ENCODE measurements around the gene BAD.
A peak's percentile ranks its signal among the peaks of the same experiment; 100 is the strongest.

BAD gene

DNA sequence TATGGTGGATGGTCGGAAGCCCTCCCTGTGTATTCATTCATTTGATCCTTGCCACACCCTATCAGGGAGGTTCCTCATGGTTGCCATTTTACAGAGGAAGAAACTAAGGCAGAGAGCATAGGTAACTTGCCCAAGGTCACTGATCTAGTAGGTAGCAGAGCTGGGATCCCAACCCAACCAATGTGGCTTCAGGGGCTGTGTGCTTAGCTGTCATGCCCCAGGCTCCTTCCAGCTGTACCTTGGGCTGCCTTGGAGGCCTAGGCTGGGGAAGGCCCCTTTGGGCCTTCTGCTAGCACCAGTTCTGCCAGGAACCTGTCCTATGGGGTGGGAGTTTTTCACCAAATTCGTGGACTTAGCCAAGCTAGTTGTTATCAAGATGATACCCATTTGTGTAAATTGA is 8.6 kb downstream of the BAD start:
- DNase-seq (ENCODE audit: low read depth in 2 of 2): no peak

DNA sequence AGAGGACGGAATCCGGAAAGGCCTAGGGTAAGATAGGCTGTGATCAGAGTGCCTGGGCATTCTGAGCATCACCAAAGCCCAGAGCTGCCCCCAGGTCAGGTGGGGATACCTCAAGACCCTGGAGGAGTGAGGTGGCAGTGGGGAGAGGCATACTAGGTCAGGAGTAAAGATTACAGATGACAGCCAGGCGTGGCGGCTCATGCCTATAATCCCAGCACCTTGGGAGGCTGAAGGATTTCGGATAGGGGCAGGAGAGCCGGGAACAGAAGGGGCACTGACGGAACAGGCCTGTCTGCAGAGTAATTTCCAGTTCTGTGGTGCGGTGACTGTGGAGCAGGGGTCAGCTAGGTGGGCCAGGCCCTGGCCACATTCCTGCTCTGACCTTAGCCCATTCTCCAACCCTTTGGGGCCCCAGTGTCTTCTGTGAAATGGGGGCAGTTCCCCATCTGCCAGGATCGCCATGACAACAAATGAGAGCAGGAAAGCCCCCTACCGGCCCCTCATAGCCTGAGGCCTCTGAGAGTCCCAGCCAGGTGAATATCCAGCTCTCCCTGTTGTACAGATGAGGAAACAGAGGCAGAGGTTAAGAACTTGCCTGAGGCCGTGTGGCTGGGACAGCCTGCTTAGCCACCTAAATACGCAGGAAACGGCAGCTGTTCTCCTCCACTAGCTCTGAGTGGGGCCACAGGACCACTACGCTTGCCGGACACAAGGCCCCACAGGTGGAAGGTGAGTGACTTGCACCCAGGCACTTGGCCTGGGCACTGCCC is 9.2 kb downstream of the BAD start:
- DNase-seq (ENCODE audit: low read depth in 2 of 2): no peak

DNA sequence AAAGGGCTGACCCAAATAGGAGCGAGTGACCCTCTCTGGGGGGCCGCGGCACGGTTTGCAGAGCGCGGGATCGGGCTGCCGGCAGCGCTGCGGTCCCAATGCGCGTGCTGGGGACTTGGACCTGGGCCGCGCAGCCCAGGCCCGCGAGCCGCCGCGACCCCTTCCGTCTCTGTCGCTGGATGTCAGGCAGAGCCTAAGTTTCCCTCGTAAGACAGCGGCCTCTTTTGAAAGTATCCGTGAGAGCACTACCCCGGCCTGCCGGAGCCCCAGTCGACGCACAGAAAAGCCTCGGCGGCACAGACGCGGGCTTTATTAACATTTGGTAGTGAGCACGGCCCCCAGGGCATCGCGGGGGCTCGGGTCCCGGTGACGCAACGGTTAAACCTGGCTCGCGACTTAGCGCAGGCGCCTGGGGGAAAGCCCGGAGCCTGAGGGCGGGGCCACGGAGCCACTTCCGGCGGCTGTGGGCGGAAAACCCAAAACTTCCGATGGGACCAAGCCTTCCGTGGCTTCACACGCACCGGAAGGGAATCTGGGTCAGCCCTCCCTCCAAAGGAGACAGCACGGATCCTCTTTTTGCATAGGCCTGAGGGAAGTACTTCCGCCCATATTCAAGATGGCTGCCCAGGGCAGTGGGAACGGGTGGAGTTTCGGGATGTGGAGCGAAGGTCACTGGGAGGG is 14.8 kb downstream of the BAD start:
- DNase-seq (ENCODE audit: low read depth in 2 of 2): peak; percentile 100

DNA sequence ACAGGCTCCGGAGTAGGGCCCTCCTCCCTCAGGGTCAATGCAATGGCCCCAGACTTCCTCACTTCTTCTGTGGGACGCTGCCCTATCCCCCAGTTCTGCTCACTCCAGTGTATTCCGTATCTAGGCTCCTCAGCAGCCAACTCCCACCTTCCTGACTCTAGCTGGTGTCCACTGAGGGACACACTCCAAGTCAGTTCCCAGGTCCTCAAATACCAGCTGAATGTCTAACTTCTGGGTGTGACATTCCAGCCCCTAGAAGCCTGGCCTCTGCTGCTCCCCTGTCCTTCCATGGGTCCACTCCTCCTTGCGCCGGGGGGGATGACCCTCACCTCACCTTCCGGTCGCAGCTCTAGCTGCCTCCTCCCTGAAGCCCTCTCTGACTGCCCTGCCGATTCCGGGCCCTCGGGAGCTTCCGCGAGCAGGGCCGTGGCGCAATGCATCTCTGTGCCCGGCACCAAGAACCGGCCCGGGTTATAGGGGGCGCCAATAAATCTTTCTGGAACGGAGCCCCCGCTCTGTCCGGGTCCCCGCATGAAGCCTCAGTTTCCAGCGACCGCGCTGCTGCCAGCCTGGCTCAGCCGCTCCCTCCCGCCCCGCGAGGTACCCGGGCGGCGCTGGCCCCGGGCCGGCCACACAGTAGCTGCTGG is 15.4 kb downstream of the BAD start:
- DNase-seq (ENCODE audit: low read depth in 2 of 2): no peak

DNA sequence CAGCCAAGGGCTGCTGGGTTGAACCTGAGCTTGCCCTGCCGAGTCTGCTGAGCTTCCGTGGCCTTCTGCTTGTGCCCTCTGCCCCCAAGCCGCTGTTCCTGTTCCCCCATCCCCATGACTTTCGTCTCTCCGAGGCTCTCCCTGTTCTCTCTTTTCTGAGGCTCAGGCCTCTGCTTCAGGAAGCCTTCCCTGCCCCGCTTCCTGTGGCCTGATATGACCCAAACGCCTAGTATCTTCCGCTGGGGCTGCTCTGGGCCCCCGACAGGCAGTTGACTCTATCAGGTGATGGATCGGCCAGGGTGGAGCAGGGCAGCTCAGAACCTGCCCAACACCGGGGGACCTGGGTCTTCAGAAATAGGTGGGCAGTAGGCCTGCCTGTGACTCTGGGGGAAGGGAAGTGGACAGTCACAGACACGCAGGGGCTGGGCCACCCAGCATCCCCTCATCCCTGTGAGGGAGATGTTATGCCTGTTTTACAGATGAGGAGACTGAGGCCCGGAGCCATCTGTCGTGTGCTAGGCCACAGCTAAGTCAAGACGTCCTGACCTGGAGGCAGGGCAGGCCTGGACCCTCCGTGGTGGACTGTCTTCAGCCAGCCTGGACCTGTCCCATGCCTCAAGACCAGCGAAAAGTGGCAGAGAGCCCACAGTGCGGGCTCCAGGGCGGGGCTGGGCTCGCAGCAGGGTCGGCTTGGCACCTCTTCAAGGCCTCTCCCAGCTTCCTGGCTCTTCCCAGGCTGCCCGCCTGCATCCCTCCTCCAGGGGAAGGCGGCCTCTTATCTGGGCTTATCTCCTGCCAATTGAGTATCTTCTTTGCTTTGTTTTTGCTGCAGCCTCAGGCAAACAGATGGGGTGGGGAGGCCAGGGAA is 16.2 kb downstream of the BAD start:
- DNase-seq (ENCODE audit: low read depth in 2 of 2): no peak

DNA sequence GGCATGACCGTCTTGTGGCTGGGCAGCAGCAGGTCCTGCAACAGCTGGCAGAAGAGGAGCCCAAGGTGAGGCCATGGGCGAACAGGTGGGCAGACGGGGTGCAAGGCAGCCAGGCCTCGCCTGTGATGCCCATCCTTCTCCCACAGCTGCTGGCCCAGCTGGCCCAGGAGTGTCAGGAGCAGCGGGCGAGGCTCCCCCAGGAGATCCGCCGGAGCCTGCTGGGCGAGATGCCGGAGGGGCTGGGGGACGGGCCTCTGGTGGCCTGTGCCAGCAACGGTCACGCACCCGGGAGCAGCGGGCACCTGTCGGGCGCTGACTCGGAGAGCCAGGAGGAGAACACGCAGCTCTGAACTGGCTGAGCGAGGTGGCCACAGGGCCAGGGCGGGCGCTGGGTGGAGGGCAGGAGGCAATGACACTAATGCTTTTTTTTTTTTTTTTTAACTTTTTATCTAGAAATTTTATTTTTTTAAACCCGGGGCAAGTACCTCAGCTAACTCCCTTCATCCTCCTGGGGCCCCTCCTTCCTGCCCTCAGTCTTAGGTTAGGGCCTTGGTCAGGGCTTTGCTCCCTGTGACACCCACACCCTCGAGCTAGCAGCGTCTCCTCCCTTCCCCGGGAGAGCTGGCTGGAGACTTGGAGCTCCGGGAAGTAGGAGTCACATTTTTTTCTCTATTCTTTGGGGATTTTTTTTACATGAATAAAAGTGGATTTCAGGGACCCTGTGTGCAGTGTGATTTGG is 17.1 kb downstream of the BAD start:
- DNase-seq (ENCODE audit: low read depth in 2 of 2): no peak

DNA sequence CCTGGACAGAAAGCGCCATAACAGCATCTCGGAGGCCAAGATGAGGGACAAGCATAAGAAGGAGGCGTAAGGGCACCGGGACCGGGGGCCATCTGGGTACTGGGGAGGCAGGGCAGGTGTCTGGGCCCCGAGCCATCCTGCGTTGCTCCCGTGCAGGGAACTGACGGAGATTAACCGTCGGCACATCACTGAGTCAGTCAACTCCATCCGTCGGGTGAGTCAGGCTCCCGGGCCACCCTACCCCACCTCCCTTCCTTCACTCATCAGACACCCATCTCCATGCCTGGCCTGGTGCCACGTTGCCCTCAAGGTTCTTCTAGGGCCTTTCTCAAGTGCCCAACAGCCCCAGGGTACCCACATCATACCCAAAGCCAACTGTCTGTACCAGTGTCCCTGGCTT is 18.1 kb downstream of the BAD start:
- no peak for DNase-seq (ENCODE audit: low read depth in 2 of 2)

DNA sequence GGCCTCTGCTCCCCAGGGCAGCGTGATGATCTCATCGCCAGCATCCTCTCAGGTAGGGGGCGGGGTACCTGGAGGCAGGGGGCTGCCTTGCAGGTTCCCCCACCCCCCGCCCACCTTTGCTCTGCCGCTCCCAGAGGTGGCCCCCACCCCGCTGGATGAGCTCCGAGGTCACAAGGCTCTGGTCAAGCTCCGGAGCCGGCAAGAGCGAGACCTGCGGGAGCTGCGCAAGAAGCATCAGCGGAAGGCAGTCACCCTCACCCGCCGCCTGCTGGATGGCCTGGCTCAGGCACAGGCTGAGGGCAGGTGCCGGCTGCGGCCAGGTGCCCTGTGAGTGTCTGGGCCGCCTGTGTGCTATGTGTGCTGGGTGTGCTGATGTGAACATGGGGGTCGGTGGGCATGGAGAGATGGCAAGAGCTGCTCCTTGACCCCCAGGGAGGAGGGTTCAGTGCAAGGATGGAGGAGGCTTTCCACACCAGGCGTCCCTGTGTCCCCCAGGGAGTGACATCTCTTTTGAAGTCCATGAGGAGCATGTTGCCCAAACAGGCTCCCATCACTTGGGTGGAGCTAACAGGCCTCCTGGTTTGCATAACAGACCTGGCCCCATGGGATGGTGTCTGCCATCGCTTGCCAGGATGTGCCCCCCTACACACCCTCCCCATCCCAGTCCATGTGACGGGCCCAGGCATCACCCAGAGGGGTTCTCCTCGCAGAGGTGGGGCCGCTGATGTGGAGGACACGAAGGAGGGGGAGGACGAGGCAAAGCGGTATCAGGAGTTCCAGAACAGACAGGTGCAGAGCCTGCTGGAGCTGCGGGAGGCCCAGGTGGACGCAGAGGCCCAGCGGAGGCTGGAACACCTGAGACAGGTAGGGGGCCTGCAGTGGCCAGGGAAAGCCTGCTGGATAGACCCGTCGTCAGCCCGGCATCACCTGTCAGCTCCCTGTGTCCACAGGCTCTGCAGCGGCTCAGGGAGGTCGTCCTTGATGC is 19.0 kb downstream of the BAD start:
- DNase-seq (ENCODE audit: low read depth in 2 of 2): no peak

DNA sequence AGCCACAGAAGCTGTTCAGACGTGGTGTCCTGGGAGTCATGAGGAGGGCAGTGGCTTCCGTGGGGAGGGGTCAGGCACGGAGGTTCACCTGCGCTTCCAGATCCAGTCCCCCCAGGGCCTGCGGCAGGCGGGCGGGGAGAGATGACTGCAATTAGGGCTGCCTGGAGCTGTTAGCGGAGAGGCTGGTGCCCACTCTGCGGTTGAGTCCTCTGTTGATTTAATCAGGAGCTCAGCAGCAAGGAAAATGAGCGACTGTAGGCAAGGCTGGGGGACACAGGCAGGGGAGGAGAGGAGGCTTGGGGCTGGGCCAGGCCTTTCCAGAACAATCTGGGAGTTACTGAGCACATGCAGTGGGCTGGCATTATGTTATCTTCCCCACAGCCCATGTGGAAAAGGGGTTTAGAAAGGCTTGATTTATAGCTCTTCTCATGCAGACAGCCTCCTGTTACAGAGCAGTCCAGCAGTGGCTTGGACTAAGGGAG is 20.1 kb downstream of the BAD start:
- no peak for DNase-seq (ENCODE audit: low read depth in 2 of 2)

DNA sequence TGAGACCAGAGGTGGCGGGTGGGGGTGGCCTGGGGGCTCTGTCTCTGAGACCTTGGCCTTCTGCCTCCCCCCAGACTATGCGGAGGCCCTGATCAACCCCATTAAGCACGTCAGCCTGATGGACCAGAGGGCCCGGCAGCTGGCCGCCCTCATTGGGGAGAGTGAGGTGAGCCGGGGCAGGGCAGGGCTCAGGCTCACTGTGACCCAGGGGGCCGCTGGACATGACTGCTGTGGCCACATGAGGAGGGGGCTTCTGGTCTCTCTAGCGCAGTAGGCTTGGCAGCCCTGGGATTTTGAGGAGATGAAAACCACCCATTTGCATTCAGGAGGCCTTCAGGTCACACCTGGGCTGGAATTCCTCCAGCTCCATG is 20.5 kb downstream of the BAD start:
- no peak for DNase-seq (ENCODE audit: low read depth in 2 of 2)

DNA sequence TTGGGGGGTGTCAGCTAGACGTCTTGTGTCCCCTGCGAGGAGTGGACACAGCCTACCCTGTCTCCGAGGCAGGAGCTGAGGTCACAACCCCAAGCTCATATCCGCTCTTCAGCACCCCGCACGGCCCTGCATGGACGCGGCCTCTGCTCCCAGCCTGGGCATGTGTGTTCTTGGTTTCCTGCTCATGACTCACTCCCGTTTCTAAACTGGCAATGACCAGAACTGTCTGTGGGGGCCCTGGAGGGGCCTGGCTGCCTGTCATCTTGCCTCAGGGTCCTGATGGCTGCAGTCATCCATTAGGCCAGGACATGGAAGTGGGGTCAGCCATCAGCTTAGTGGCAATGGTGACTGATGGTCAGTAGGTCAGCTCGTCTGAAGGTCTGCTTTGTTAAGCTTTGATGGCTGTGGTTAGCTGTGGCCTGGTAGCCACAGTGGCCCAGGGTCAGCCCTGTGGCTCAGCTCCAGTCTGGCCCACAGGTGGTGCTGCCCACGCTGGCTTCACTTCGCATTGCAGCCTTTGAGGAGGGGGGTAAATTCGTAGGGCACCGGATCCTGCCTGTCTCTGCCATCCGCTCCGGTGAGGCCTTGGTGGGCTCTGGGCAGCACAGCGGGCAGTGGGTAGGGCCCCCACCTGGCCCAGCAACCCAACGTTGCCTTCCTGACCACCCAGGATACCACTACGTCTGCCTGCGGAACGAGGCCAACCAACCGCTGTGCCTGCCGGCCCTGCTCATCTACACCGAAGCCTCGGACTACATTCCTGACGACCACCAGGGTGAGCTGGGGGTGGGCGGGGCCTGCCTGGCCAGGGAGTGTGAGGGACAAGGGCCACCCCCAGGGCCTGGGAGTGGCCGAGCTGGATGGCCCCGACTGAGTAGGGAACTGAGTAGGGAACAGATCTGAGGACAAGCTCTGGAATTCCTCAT is 21.2 kb downstream of the BAD start:
- DNase-seq (ENCODE audit: low read depth in 2 of 2): no peak

DNA sequence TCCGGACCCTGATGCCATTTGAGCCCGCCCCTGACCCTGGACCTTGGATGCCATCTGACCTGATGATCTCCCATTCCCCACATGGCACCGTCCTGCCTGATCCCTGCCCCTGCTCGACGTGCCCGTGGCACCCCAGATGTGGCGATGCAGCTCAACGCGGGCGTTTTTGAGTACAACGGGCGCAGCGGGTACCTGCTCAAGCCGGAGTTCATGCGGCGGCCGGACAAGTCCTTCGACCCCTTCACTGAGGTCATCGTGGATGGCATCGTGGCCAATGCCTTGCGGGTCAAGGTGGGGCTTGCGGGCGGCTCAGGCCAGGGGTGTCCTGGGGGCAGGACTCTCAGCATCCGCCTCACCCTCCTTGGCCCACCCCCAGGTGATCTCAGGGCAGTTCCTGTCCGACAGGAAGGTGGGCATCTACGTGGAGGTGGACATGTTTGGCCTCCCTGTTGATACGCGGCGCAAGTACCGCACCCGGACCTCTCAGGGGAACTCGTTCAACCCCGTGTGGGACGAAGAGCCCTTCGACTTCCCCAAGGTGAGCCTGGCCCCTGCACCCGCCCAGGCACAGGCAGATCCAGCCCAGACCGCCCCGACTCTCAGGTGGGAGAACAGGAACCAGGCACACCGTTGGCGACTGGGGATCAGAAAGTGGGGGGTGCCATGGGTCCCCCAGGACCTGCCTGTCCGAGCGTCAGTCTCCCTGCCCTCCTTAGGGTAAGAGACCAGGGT is 22.0 kb downstream of the BAD start:
- DNase-seq (ENCODE audit: low read depth in 2 of 2): no peak

DNA sequence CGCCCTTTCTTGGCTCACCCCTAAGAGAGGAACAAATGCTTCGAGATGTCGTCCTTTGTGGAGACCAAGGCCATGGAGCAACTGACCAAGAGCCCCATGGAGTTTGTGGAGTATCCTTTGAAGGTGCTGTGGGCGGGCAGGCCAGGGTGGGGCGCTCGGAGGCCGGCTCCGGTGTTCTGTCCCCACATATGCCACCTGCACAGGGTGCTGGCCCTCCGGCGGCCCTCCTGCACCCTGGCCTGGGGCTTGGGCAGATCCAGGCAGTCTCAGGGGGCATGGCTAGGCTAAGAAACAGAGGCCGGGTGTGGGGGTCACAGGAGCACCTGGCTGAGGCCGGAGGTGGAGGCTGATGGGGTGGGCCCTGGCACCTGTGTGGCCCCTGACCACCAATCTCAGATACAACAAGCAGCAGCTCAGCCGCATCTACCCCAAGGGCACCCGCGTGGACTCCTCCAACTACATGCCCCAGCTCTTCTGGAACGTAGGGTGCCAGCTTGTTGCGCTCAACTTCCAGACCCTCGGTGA is 22.8 kb downstream of the BAD start:
- no peak for DNase-seq (ENCODE audit: low read depth in 2 of 2)

DNA sequence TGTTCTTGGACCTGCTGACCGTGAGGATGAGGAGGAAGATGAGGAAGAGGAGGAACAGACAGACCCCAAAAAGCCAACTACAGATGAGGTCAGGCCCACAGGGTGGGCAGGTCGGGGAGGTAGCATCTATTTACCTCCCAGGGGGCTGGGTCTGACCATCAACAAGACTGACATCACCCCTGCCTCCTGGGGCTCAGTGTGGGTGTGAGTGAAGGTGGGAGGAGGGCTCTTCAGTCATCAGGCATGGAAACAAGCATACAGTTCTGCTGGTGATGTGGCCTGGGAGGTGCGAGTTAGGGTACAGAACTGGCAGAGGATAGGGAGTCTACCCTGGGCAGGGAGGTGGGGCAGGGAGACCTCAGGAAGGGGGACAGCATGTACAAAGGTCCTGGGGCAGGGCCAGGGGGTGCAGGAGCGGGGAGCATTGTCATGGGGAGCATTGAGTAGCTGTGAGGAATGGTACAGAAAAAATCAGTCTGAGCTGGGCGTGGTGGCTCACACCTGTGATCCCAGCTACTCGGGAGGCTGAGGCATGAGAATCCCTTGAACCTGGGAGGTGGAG is 24.2 kb downstream of the BAD start:
- no peak for DNase-seq (ENCODE audit: low read depth in 2 of 2)

DNA sequence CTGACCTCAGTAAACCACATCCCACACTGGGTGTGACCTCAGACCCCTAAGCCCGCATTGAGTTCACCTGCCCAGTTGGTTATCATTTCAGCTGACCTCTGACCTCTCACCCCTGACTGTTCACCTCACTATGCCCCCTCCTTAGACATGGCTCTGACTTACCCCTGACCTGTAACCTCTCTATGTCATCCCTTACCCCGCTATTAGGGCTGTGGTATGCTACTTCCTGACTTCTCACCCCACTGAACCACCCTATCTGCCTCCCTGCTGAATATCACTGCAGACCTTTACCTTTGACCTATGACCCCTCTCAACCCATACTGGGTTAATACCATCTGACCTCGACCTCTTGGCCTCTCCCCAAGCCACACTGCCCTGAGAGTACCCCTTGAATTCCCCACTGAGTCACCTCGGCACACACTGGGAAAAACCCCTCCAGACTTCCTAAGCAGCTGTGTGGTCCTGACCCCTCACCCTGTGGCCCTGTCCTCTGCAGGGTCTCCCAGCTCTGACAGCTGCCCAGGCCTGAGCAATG is 24.9 kb downstream of the BAD start:
- no peak for DNase-seq (ENCODE audit: low read depth in 2 of 2)

DNA sequence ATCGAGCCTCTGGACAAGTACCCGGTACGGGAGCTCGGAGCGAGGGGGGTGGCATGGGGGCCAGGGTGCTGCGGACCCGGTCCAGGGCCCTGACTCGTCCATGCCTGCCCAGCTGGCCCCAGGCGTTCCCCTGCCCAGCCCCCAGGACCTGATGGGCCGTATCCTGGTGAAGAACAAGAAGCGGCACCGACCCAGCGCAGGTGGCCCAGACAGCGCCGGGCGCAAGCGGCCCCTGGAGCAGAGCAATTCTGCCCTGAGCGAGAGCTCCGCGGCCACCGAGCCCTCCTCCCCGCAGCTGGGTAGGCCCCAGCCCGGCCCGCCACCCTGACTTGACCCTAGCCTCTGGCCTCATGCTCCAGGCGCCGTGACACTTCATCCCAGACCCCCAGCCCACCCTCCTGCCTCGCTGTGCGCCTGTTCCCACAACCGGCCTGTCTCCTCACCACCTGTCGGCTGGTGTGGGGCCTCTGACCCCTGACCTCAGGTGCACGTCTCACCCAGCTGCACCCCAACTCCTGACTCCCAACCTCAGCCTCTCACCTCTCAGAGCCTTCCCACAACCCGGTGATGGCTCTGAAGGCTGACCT is 25.4 kb downstream of the BAD start:
- no peak for DNase-seq (ENCODE audit: low read depth in 2 of 2)

DNA sequence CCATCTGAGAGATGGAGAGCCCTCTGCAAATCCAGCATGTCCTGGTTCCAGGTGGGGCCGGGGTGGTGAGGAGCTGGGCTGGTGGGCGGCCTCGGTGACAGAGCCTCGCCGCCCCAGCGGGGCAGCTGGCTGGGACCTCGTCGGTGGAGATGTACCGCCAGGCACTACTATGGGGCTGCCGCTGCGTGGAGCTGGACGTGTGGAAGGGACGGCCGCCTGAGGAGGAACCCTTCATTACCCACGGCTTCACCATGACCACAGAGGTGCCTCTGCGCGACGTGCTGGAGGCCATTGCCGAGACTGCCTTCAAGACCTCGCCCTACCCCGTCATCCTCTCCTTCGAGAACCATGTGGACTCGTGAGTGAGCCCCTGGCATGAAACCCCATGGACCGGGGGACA is 26.1 kb downstream of the BAD start:
- DNase-seq (ENCODE audit: low read depth in 2 of 2): no peak
